Cardiac fibroblast (primary cell): ENCODE results near the gene SPEG.

Source experiments
- DNase-seq, 2 donors: peaks; one replicate each; pipeline versions ENCODE4 v3.0.0 to v3.0.0-alpha.2; 2010; ENCODE audit warnings: low read depth in 2 of 2
- H3K4me3 ChIP-seq, 2 donors: replicated peaks in 1 of 2; 1 replicate in 1 of 2; 2 replicates in 1 of 2; pipeline ENCODE4 v1.5.1; 2011; ENCODE audit warnings: low read depth in 2 of 2, low read length in 2 of 2, mild to moderate bottlenecking in 2 of 2, moderate library complexity in 1 of 2
- TF ChIP-seq, protein P1 (sequence below): IDR thresholded peaks from one replicate; pipeline ENCODE4 v1.5.1; 2011; ENCODE audit warnings: low read depth, mild to moderate bottlenecking, low read length, inconsistent platforms

SPEG gene

DNA sequence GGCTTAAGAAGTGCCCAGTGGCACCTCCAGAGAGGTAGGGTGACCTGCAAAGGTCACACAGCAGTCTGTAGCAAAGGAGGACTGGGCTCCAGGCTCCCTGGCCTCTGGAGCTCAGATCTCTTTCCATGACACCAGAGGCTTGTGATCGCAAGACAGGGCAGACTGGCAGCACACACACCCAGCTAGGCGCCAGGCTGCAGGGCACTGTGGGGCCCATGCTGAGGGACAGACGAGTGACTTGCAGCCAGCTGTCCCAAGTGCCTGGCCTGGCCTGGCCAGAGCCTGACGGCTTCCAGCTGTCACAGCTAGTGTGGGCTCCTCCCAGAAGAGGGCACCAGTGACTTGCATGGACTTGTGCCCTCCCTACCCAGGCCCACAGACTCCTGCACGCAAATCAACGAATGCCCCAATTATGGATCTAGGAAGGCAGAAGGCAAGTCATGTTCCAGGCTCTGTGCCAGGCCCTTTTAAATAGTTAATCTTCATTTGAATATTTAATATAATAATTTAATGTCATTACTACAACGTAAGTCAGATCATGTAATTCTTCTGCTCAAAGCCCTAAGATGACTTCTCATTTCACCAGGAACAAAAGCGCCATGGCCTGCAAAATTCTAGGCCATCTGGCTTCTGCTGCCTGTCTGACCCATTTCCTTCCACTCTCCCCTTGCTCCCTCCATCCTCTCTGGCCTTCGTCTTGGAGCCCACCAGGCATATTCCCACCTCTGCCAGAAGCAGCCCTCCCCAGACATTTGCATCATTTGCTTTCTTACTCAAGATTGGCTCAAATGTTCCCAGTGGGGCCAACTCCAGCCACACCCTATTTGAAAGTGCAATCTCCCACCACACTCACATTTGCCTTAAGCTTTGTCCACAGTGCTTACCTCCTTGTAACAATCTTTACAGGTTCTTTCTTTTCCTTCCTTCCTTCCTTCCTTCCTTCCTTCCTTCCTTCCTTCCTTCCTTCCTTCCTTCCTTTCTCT lies 3.7 kb upstream of the SPEG start:
- peak; percentile 40 to 67 for DNase-seq
- TF ChIP-seq, protein P1, sequence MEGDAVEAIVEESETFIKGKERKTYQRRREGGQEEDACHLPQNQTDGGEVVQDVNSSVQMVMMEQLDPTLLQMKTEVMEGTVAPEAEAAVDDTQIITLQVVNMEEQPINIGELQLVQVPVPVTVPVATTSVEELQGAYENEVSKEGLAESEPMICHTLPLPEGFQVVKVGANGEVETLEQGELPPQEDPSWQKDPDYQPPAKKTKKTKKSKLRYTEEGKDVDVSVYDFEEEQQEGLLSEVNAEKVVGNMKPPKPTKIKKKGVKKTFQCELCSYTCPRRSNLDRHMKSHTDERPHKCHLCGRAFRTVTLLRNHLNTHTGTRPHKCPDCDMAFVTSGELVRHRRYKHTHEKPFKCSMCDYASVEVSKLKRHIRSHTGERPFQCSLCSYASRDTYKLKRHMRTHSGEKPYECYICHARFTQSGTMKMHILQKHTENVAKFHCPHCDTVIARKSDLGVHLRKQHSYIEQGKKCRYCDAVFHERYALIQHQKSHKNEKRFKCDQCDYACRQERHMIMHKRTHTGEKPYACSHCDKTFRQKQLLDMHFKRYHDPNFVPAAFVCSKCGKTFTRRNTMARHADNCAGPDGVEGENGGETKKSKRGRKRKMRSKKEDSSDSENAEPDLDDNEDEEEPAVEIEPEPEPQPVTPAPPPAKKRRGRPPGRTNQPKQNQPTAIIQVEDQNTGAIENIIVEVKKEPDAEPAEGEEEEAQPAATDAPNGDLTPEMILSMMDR = peak; percentile 20

DNA sequence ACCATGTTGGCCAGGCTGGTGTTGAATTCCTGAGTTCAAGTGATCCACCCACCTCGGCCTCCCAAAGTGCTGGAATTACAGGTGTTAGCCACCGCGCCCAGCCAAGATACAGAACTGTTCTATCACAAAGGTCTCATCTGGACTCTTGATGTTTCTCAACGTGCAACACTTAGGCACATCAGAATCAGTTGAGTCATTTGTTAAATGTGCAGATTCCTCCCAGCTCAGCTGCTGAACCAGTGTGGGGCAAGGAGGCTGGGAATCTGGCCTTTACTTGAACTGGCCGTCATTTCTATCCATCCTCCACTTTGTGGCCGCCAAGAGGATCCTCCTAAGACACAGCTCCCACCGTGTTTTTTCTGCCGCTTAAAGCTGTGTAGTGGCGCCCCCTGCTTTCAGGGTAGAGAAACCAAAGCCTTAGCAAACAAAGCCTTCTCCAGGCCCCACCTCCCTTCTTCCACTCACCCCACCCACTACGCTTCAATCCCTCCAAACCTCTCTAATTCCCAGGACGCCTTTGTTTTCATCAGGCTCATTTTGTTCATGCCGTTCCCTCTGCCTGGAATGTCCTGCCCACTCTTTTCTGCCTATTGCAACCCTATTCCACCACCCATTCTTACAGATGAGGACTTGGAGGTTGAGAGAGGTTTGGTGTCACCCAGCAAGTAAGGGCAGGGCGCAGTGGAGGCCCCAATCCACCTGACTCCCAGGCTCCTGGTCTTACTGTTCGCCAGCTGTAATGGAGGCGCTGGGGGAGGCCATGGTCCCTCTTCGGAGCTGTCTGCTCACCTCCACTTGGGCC lies 776 bp upstream of the SPEG start:
- DNase-seq = peak; percentile 56 to 77
- TF ChIP-seq, protein P1 = peak; percentile 52
- no peak overlapping the region for H3K4me3 ChIP-seq

More for the DNA sequence above, 3.7 kb upstream of the SPEG start:
- H3K4me3 ChIP-seq = no peak overlapping the region

DNA sequence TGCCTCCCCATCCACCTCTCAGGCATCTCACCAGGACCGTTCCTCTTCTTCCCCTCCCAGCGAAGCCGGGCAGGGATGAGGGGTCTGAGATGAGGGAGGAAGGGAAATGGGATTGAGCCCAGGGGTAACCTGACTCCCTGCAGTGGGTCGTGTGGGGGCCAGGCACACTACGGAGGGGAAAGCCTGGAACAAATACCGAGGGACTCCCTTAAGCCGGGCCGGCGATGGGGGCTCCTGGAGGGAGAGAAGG lies 250 bp upstream of the SPEG start:
- TF ChIP-seq, protein P1 = no peak
- DNase-seq = no peak
- H3K4me3 ChIP-seq = no peak overlapping the region

DNA sequence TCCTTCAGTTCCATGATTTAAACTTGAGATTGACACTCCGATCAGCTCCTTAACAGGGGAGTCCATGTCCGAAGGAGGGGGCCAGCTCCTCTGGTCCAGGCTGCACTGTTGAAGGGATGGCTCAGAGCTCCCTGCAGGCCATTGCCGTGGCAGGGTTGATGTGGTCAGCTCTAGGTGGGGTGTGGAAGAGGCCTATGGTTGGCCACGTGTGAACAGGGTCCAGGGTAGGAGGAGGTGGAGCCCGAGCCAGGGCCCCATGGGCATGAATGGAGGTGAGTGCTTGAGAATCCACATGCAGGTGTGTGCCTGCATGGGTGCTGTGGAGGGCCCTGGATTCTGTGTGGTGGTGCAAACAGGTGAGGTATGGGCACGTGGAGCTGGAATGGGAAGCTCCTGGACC lies 1.1 kb downstream of the SPEG start:
- DNase-seq = no peak
- TF ChIP-seq, protein P1 = no peak
- H3K4me3 ChIP-seq = no peak overlapping the region

DNA sequence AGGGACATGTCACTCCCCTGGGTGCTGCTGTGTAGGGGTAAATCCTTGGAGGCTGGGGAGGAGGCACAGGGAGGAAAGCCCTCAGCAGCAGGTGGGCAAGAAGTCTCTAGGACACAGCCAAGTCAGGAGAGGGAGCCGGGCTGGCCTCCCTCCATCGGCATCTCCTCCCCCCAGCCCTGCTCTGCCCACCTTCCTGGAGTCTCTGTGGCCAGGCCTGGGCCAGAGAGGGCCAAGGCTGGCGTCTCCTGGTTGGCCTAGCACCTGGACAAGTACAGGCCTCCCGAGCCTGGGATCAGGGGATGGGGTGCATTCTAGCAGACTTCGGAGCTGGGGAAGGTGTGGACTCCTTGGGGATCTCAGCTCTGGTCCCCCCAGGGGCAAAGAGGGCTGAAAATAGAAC lies 1.8 kb downstream of the SPEG start:
- TF ChIP-seq, protein P1 = no peak
- DNase-seq = no peak
- no peak overlapping the region for H3K4me3 ChIP-seq

DNA sequence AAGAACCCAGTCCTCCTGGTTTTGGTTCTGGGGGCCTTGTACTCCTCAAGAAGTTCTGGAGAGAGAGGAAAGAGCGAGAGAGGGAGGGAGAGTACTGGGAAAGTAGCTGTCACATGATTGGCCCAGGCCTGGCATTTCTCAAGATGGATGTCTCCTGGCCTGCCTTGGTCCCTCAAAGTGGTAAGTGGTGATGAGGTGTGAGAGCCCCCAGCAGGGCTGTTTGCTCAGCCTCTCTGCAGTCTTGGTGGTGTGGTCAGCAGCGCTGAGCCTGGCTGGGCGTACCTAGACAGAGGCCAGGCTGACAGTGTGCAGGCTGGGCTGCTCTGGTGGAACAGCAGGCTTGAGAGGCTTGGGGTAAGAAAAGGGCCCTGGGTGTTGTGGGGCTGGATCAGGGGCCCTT lies 2.5 kb downstream of the SPEG start:
- no peak for DNase-seq
- TF ChIP-seq, protein P1 = no peak
- H3K4me3 ChIP-seq = no peak overlapping the region
